Measurements from ENCODE around the gene NR3C1.

The NR3C1 gene

GRCh38 chr5:143398053-143398355 lies 5.5 kb downstream of the NR3C1 start:
- no peak for DNase-seq

GRCh38 chr5:143397302-143398052 lies 6.0 kb downstream of the NR3C1 start:
- no peak for DNase-seq

DNA sequence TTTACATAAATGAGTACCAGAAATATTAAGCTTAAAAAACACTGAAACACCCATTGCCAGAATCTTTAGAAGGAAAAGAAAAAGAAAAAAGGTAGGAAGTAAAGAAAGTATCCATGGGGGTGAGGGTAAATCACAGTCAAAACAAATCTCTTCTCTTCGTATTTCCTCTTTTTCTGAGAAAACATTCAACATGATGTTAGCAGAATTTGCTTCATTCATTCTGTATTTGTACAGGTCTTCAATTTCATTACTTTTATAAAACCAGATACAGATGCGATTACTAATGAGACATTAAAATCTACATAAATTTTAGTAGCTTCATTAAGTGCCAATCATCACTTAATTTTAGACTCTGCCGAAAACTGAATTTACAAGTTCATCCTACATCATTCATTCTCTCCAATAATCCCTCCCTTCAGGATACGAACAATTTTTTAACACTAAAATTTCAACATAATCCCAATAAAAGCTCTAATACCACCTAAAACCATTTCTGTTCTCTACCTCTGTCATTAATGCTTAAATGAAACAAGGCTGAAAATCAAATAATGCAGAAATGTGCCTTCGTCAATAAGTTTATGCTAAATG lies 7.0 kb downstream of the NR3C1 start:
- DNase-seq = no peak

- DNase-seq = no peak
Observed at GRCh38 chr5:143395638-143396352, 7.7 kb downstream of the NR3C1 start.

DNA sequence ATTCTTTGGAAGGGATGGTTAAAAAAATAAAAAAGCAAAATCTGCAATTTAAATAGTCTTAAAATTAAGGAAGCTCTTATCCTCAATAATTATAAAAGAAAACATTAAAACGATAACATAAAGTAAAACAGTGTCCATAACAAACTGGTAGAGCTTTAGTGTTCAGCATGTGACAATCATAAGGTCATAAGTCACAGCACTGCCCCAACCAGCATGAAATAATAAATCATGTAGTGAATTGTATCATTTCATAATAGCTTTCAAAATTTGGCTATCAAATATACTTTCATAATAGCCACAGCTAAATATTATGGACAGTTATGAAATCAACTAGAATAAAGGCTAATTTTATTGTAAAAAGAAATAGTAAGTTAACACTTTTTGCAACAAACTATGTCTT lies 10.0 kb downstream of the NR3C1 start:
- DNase-seq = no peak

DNA sequence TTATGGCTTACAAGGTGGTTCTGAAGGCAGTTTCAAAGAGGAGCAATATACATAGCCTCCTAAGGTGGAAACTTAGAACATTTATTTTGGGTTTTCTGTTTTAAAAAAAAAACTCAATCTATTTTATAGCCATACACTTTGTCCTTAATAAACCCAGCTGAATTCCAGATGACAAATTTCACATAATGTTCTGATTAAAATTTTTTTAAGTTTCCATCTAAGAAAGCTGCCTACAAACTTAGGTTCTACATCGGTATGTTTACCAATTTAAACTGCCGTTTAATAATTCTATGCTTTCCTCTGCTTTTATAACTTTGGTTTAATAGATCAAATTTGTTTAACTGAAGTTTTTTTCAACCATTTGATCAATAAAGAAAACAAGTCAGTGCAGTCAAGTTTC lies 12.5 kb downstream of the NR3C1 start:
- DNase-seq = no peak

GRCh38 chr5:143390258-143390657 lies 13.2 kb downstream of the NR3C1 start:
- DNase-seq = no peak

DNA sequence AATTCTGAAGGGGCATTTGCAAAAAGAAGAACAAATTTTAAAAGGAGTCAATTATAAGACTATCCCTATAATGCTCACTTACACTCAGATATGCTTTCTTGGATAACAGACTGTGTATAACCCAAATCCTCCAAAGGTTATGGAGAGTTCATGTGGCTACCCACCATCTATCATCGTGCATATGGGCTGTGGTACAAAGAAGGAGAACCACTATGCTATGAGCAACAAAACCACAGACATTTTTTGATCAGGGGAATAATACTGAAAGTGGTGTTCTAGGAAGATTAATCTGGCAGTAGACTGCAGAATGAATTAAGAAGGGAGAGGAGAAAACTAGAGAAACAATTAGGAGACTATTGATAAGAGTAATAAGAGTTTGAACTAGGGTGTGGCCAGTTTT lies 16.8 kb downstream of the NR3C1 start:
- no peak for DNase-seq

GRCh38 chr5:143384865-143385657 lies 18.4 kb downstream of the NR3C1 start:
- no peak for DNase-seq

- no peak for DNase-seq
Observed at GRCh38 chr5:143383988-143384387, 19.5 kb downstream of the NR3C1 start.

DNA sequence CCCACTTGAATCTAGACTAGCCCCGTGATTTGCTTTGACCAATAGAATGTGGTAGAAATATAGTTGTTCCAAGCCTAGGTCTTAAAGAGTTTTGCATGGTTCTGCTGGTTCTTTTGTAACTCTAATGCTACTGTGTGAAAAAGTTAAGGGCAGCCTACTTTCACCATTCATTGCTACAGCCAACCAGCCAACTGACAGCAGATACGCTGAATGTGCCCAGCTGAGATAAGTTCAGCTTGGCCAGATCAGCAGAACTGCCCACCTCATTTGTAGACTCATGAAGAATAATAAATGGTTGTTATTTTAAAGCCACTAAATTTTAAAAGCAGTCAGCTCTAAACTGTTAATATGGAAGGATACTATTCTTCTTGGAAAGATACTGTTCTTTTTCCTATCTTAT lies 23.9 kb downstream of the NR3C1 start:
- DNase-seq = no peak

DNA sequence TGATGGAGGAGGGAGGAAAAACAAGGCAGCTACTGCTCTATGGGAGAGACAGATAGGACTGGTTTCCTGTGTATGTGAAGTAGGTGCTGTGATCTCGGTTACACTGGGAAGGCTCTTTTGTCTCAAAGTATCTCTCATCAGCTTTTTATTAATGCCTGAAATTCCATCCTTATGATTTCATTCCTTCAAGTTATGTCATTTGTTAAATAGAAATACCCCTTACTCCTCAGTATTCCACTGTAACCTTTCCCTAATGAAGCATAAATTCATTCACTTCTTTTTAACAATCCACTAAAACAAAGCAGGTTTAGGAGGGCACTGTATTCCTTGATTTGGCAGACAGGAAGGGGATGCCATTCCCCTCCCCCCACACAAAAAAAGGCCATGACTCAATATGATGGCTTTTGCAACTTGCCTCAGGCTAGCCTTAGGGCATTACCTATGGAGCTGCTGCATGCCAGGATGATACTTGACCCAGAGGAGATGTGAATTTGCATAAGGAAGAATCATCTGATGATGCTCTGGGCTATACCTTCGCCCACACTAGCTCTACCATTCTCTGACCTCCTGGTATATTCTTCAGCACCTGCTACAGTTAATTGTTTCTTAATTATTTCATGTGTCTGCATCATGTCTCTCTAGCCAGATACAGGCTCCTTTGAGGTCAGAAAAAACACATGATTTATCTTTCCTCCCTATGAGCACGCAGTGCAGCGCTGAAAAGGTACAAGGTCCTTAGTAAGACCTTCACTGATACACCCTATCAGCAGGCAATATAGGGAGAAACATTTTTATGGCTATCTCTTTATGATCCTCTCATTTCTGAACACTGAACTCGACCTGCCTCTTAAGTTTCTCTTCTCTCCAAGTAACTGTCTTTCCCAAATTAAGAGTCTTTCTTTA lies 26.3 kb downstream of the NR3C1 start:
- DNase-seq = no peak

DNA sequence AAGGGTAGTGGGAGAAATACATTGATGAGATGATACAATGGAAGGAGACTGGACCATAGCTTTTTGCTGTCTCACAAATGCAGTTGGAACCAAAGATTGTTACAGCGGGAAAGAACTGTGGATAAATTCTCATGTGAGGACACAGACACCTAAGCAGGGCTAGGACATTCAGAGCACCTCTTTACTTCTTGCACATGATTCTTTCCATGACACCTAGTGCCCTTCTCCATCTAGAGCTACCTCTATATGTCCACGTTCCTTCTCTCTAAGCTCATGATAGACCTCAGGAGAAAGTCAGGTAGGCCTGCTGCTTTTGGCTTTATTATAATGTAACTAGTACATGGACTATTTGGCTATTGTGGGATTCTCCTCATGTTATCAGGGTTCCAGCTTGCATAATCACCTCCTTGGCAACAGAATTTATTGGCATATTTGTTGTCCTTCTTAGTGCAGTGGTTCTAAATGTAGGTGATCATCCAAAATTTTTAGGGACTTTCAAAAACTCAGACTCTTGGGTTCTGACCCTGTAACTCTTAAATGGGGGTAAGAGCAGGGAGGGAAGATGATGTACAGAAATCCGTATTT lies 27.2 kb downstream of the NR3C1 start:
- DNase-seq = no peak

GRCh38 chr5:143374496-143375217 lies 28.8 kb downstream of the NR3C1 start:
- no peak for DNase-seq

DNA sequence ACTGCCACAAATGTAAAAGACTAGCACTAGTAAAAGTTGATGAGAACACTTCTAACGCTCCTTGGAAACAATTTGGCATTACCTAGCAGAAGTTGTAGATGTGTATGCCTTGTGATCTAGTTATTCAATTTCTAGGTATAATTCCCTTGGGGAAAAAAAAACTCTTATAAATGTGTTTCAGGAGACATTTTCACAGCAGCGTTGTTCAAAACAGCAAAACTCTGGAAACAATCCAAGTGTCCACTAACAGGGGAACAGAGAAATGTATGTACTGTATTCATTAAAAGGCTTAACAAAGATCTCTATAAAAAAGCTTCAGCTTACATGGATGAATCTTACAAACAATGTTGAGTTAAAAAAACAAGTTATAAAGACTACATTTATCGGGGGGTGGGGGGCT lies 30.4 kb downstream of the NR3C1 start:
- DNase-seq = no peak

GRCh38 chr5:143372187-143372829 lies 31.2 kb downstream of the NR3C1 start:
- no peak for DNase-seq

GRCh38 chr5:143370440-143370839 lies 33.0 kb downstream of the NR3C1 start:
- DNase-seq = no peak

- no peak for DNase-seq
Observed at GRCh38 chr5:143364061-143364460, 39.4 kb downstream of the NR3C1 start.

GRCh38 chr5:143362664-143363227 lies 40.7 kb downstream of the NR3C1 start:
- no peak for DNase-seq

GRCh38 chr5:143361438-143361837 lies 42.0 kb downstream of the NR3C1 start:
- no peak for DNase-seq
